ENCODE data around the gene CD9.
A peak's percentile ranks its signal among the peaks of the same experiment; 100 is the strongest.
"Not testable (repeated sequence)": the region's sequence is repeated elsewhere in the genome, so short reads cannot be mapped to it uniquely, and the experiment has no call there.

CD9 gene

GRCh38 chr12:6178981-6179761 is 21.0 kb upstream of the CD9 start:
- DNase-seq (ENCODE audit: extremely low read depth in 1 of 2, low read depth in 1 of 2): no peak

DNA sequence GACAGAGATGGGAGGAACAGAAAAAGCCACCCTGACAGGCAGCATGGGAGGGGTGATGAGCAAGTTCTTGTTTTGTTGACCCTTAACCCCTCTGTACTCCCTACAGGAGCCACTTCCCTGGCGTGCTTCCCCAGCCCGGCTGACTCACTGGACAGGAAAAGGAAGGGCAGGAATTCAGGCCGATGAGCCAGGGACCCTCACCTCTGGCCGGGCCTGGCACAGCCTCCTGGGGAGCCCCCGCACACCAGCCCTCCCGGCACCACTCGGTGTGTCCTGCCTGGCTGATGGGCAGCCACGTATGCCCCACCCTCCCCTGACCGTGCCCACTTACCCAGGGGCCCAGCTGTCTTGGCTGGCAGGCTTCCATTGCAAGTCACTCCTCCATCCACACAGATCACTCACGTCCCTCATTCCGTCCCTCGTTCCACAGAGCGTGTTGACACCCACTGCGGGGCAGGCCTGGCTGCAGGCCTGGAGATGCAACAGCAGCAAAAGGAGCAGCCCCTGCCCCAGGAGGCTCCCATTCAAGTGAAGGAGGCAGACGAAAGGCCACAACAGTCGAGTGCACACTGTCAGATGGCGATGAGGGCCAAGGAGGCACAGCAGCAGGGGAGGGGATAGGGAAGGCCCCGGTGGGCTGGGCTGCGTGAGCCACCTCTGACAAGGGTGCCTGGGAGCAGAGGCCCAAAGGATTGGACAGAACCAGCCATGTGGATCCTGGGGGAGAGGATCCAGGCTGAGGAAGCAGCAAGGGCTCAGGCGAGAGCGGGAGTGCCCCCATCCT is 19.7 kb upstream of the CD9 start:
- DNase-seq (ENCODE audit: extremely low read depth in 1 of 2, low read depth in 1 of 2): no peak

DNA sequence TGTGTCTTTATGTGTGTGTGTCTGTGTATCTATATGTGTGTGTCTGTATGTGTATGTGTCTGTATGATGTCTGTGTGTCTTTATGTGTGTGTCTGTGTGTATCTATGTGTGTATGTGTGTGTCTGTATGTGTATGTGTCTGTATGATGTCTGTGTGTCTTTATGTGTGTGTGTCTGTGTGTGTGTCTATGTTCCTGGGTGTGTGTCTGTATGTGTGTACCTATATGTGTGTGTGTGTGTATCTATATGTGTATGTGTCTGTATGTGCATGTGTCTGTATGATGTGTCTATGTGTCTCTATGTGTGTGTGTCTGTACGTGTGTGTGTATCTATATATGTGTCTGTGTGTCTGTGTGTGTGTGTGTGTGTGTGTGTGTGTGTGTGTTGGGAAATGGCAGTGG is 19.0 kb upstream of the CD9 start:
- DNase-seq (ENCODE audit: extremely low read depth in 1 of 2, low read depth in 1 of 2): no peak

DNA sequence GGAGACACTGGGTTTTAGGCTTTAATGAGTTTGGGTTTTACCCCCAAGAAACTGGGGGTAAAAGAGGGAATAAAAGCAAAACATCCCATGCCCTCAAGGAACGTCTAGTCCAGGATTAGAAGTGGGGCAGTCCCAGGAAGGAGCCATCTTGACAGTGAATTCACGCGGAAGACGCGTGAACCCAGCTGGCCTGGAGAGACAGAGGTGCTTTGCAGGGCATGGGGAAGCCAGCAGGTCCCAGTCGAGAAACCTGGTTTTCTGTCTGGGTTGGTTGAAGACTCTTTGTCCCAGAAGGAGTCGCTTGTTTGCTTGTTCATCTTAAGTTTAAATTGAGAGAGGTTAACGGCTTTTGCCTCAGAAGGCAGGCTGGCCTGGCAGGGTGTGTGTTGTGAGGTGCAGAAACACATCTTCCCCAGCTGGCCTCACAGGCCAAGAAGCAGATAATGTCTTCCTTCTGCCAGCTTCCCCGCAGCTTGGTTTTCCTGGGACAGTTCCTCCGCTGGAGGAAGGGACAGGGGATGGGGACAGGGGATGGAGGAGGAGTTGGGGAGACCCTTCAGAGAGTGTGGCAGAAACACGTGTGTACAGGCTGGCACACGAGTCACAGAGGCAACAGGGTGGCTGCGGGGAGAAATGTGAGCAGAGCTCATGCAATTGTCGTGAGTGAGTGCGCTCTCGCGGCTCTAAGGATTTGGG is 18.5 kb upstream of the CD9 start:
- no peak for DNase-seq (ENCODE audit: extremely low read depth in 1 of 2, low read depth in 1 of 2)

- no peak for DNase-seq (ENCODE audit: extremely low read depth in 1 of 2, low read depth in 1 of 2)
Observed at GRCh38 chr12:6182279-6182898, 17.8 kb upstream of the CD9 start.

DNA sequence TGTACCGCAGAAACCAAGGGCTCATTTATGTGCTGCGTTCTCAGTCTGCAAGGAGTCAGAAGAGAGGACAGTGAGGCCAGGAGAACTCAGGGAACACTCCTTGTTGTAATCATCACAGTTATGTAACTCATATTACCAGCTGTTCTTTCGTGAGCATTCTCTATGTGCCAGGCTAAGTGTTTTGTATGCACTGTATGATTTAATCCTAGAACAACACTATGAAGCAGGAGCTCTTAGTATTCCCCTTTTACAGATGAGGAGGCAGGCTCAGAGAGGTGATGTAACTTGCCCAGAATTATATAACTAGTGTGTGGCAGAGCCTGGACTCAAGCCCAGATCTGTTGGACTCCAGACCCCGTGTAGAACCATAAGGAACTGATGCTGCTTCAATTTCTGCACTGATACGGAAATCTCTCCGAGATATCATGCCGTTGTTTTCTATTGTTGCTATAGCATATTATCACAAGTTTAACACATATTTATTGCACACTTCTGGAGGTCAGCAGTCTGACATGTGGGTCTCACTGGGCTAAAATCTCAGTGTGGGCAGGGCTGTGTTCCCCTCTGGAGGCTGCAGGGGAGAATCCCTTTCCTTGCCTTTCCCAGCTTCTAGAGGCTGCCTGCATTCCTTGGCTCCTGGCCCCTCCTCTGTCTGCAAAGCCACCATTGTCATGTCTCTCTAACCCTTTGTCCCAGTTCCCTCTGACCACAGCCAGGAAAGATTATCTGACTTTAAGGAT is 16.3 kb upstream of the CD9 start:
- no peak for DNase-seq (ENCODE audit: extremely low read depth in 1 of 2, low read depth in 1 of 2)

GRCh38 chr12:6185961-6186827 is 14.0 kb upstream of the CD9 start:
- DNase-seq (ENCODE audit: extremely low read depth in 1 of 2, low read depth in 1 of 2): no peak

DNA sequence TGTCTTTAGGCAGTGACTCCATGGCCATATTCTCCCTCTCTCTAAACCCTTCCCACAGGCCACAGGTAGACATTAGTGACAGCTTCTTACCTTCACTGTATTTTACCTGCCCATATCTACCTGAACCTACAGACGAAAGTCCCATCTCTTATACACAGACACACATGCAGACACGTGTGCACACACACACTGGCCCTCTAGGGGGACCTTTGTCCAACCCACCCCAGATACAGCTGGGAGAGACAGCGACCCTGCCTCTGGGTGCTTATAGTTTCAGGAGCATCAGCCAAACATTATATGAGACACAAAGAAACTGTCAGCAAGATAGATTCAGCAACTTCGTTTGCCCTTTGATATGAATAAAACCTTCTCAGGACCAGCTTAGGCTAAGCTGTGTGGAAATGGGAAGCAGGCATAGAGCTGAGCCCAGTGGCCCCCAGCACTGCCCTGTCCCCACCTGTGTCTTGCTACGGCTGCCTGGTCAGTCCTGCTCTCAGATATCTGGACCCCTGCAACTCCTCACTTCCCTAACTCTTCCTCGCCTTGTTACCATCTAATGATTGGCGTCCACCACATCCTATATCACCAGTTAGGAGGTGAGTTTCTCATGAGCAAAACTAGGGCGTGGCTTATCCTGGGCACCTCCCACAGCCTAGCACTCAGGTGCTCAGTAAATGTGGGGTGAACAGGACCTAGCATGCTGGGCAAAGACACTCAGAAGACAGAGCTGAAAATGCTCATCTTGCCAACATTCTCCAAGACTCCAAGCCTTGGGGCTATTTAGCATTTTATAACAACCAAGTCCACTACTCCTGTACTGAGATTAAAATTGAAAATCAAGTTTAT is 12.0 kb upstream of the CD9 start:
- no peak for DNase-seq (ENCODE audit: extremely low read depth in 1 of 2, low read depth in 1 of 2)

DNA sequence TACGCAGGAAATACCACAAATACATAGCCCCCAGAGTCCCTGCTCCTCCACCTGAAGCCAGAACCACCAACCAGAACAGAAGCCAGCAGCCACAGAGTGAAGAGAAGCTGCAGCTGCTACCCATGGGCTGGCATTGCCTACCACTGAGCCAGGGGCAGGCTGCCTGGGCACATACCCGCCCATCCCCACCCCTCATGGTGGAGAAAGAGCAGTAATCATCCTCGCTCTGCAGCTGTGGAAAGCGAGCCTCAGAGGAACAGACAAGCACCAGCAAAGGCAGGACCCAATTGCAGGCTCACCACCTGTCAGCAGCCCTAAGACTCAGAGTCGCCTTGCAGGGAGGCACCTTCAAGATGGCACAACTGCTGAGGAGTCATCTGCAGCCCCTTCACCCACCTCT is 11.2 kb upstream of the CD9 start:
- DNase-seq (ENCODE audit: extremely low read depth in 1 of 2, low read depth in 1 of 2): no peak

DNA sequence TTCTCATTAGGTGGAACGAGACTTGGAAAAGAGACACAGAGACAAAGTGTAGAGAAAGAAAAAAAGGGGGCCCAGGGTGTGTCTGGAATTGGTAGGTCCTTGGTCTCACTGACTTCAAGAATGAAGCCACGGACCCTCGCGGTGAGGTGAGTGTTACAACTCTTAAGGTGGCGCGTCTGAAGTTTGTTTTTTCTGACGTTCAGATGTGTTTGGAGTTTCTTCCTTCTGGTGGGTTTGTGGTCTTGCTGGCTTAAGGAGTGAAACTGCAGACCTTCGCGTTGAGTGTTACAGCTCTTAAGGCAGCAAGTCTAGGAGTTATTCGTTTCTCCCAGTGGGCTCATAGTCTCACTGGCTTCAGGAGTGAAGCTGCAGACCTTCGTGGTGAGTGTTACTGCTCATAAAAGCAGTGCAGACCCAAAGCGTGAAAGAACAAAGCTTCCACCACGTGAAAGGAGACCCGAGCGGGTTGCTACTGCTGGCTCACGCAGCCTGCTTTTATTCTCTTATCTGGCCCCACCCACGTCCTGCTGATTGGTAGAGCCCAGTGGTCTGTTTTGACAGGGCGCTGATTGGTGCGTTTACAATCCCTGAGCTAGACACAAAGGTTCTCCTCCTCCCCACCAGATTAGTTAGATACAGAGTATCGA is 10.1 kb upstream of the CD9 start:
- not testable (repeated sequence) for DNase-seq (ENCODE audit: extremely low read depth in 1 of 2, low read depth in 1 of 2)

- DNase-seq (ENCODE audit: extremely low read depth in 1 of 2, low read depth in 1 of 2): not testable (repeated sequence)
Observed at GRCh38 chr12:6190767-6191530, 9.3 kb upstream of the CD9 start.

- no peak for DNase-seq (ENCODE audit: extremely low read depth in 1 of 2, low read depth in 1 of 2)
Observed at GRCh38 chr12:6192604-6193380, 7.4 kb upstream of the CD9 start.

- no peak for DNase-seq (ENCODE audit: extremely low read depth in 1 of 2, low read depth in 1 of 2)
Observed at GRCh38 chr12:6193853-6194815, 6.1 kb upstream of the CD9 start.

DNA sequence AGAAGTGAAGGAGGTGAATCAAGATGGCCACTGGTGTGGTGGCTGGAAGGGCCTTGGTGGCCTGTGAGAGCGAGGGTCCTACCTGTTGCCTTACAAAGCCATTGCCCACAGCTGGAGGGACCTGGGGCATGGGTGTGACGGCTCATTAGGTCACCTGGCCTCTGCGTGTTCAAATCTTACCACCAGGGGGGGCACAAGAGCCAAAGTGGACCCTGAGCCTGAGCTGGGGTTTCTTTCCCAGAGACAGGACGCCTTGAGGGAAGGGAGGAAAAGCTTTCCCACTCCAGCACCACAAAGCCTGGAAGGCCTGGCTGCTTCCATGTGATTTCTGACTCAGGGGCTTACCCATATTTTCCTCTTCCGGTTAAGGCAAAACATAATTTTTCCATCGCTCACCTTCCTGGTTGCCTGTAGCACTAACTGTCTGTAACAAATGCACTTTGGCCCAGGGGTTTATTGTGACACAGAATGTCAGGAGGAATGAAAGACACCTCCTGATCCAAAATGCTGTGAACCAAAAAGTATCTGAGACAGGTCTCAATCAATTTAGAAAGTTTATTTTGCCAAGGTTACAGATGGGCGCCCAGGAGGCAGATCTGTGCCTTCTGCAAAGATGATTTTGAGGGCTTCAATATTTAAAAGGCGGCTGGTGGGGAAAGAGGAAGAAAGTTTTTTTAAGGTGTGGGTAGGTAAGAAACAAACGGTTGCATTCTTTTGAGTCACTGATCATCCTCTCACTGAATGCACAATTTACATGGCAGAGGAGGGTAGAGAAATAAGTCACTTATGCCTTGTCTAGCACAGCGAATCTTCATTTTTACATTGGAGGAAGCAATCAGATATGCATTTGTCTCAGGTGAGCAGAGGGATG is 4.3 kb upstream of the CD9 start:
- DNase-seq (ENCODE audit: extremely low read depth in 1 of 2, low read depth in 1 of 2): peak; percentile 34 to 66

GRCh38 chr12:6198051-6198450 is 2.1 kb upstream of the CD9 start:
- DNase-seq (ENCODE audit: extremely low read depth in 1 of 2, low read depth in 1 of 2): no peak

Measured in activated CD8-positive, alpha-beta memory T cell treated with anti-CD3 and anti-CD28 coated beads for 1 hour (primary cell).